ENCODE measurements around the gene ZDHHC8. TPM values are rescaled to one million over a fixed set of nuclear protein-coding genes. Genes with fewer than 3 reads are reported as not detected.

ZDHHC8 gene
- total and polyA plus RNA-seq, 2 experiments from 2014 or later, result 13.0 to 18.7 TPM

GRCh38 chr22:20154602-20155187, 23.1 kb downstream of the ZDHHC8 start:
- H3K4me3 ChIP-seq, result peak overlapping the region; percentile 59
- no peak for DNase-seq
- H4K20me1 ChIP-seq (ENCODE audit: insufficient read depth), result no peaks in the 10 kb centered on the region
- TF ChIP-seq EZH2 (IDR thresholded peaks at IDR 0.05; ENCODE audit: insufficient read depth, poor library complexity, severe bottlenecking) (no peak), EZH2phosphoT487 (IDR thresholded peaks at IDR 0.05; ENCODE audit: insufficient read depth, low read depth) (no peak)
- H3K27ac ChIP-seq, result no peak overlapping the region
- peak overlapping the region; percentile 57 for H3K9ac ChIP-seq
- peak overlapping the region; percentile 35 for H3K4me2 ChIP-seq (ENCODE audit: unreplicated experiment)
- no peaks in the 10 kb centered on the region for H3K9me2 ChIP-seq (ENCODE audit: insufficient read depth)
- H3K9me3 ChIP-seq (ENCODE audit: low read depth), result no peaks in the 10 kb centered on the region
- no peaks in the 10 kb centered on the region for H3K4me1 ChIP-seq (ENCODE audit: insufficient read depth)
- H3K36me3 ChIP-seq (ENCODE audit: low read depth), result no peaks in the 10 kb centered on the region
- no peaks in the 10 kb centered on the region for H3K27me3 ChIP-seq (replicated peaks; ENCODE audit: insufficient read depth)
- no peaks in the 10 kb centered on the region for H3K79me2 ChIP-seq (ENCODE audit: insufficient read depth)
- no peaks in the 10 kb centered on the region for H3F3A ChIP-seq (ENCODE audit: insufficient read depth)
- 36 to 48% methylated on average over 7 to 14 of the region's 14 CpGs for WGBS, 2 experiments (ENCODE audit: low coverage in 1 of 2, low lambda C conversion rate in 2 of 2, missing lambda C conversion rate in 2 of 2)
- no peak overlapping the region for H2AFZ ChIP-seq
- in situ Hi-C loops (cut with MboI), result loop anchor here (5.0 kb wide), 1 partner anchor 128 kb away; no protein-coding TSS in a partner anchor

GRCh38 chr22:20155330-20156041, 23.9 kb downstream of the ZDHHC8 start:
- WGBS, 2 experiments (ENCODE audit: low coverage in 1 of 2, low lambda C conversion rate in 2 of 2, missing lambda C conversion rate in 2 of 2), result 26% methylated on average over 27 to 29 of the region's 30 CpGs
- Histone ChIP-seq H3K4me2 (ENCODE audit: unreplicated experiment) (peak overlapping the region; percentile 35), H4K20me1 (ENCODE audit: insufficient read depth) (no peaks in the 10 kb centered on the region), H3F3A (ENCODE audit: insufficient read depth) (no peaks in the 10 kb centered on the region), H3K9me3 (ENCODE audit: low read depth) (no peaks in the 10 kb centered on the region), H2AFZ (no peak overlapping the region), H3K4me3 (peak overlapping the region; percentile 59), H3K9ac (peak overlapping the region; percentile 57), H3K36me3 (ENCODE audit: low read depth) (no peaks in the 10 kb centered on the region), H3K9me2 (ENCODE audit: insufficient read depth) (no peaks in the 10 kb centered on the region), H3K27me3 (replicated peaks; ENCODE audit: insufficient read depth) (no peaks in the 10 kb centered on the region; the same call in 1 of the 2 replicates), H3K4me1 (ENCODE audit: insufficient read depth) (no peaks in the 10 kb centered on the region), H3K79me2 (ENCODE audit: insufficient read depth) (no peaks in the 10 kb centered on the region), H3K27ac (no peak overlapping the region)
- DNase-seq, result peak; percentile 75
- TF ChIP-seq EZH2phosphoT487 (IDR thresholded peaks at IDR 0.05; ENCODE audit: insufficient read depth, low read depth), result no peak
- in situ Hi-C loops (cut with MboI), result loop anchor here (5.0 kb wide), 1 partner anchor 127 kb away; no protein-coding TSS in a partner anchor

DNA sequence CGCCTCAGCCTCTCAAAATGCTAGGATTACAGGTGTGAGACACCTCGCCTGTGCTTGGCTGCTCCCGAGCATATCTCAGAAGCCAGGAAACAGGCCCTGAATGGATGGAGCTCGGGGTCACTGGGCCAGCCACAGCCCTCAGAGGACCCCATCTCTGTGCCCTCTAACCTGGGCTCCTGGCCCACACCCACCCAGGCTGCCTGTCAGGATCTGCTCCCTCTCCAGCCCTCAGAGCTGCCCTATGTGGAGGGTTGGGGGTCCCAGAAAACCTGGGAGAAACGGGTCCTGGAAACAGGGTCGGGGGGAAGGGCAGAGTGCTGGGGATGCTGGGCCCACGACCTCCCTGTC, 24.4 kb downstream of the ZDHHC8 start:
- Histone ChIP-seq H3K9me3 (ENCODE audit: low read depth) (no peaks in the 10 kb centered on the region), H4K20me1 (ENCODE audit: insufficient read depth) (no peaks in the 10 kb centered on the region), H3K27ac (no peak overlapping the region), H2AFZ (no peak overlapping the region), H3K4me2 (ENCODE audit: unreplicated experiment) (no peak overlapping the region), H3K36me3 (ENCODE audit: low read depth) (no peaks in the 10 kb centered on the region), H3K4me3 (no peak overlapping the region), H3K9ac (no peak overlapping the region), H3K27me3 (replicated peaks; ENCODE audit: insufficient read depth) (no peaks in the 10 kb centered on the region; the same call in 1 of the 2 replicates), H3F3A (ENCODE audit: insufficient read depth) (no peaks in the 10 kb centered on the region), H3K9me2 (ENCODE audit: insufficient read depth) (no peaks in the 10 kb centered on the region), H3K79me2 (ENCODE audit: insufficient read depth) (no peaks in the 10 kb centered on the region), H3K4me1 (ENCODE audit: insufficient read depth) (no peaks in the 10 kb centered on the region)
- 59 to 63% methylated on average over 7 of the region's 7 CpGs for WGBS, 2 experiments (ENCODE audit: low coverage in 1 of 2, low lambda C conversion rate in 2 of 2, missing lambda C conversion rate in 2 of 2)
- in situ Hi-C loops (cut with MboI), result loop anchor here (5.0 kb wide), 1 partner anchor 126 kb away; no protein-coding TSS in a partner anchor
- TF ChIP-seq EZH2 (IDR thresholded peaks at IDR 0.05; ENCODE audit: insufficient read depth, poor library complexity, severe bottlenecking), result no peak
- no peak for TF ChIP-seq EZH2phosphoT487 (IDR thresholded peaks at IDR 0.05; ENCODE audit: insufficient read depth, low read depth)
- no peak for DNase-seq

- no peak overlapping the region for H2AFZ ChIP-seq
- H3K9me3 ChIP-seq (ENCODE audit: low read depth), result no peaks in the 10 kb centered on the region
- no peak overlapping the region for H3K9ac ChIP-seq
- whole genome bisulfite sequencing, 2 experiments (ENCODE audit: low coverage in 1 of 2, low lambda C conversion rate in 2 of 2, missing lambda C conversion rate in 2 of 2), result 24 to 26% methylated on average over 16 to 17 of the region's 17 CpGs
- no peaks in the 10 kb centered on the region for H3K4me1 ChIP-seq (ENCODE audit: insufficient read depth)
- DNase-seq, result peak; percentile 53
- H3K36me3 ChIP-seq (ENCODE audit: low read depth), result no peaks in the 10 kb centered on the region
- no peak overlapping the region for H3K27ac ChIP-seq
- H4K20me1 ChIP-seq (ENCODE audit: insufficient read depth), result no peaks in the 10 kb centered on the region
- no peak overlapping the region for H3K4me3 ChIP-seq
- no peaks in the 10 kb centered on the region; the same call in 1 of the 2 replicates for H3K27me3 ChIP-seq (replicated peaks; ENCODE audit: insufficient read depth)
- in situ Hi-C loops (cut with MboI), result loop anchor here (5.0 kb wide), 1 partner anchor 125 kb away; no protein-coding TSS in a partner anchor
- no peaks in the 10 kb centered on the region for H3K9me2 ChIP-seq (ENCODE audit: insufficient read depth)
- H3K4me2 ChIP-seq (ENCODE audit: unreplicated experiment), result no peak overlapping the region
- no peak for TF ChIP-seq EZH2phosphoT487 (IDR thresholded peaks at IDR 0.05; ENCODE audit: insufficient read depth, low read depth)
- TF ChIP-seq EZH2 (IDR thresholded peaks at IDR 0.05; ENCODE audit: insufficient read depth, poor library complexity, severe bottlenecking), result no peak
- H3K79me2 ChIP-seq (ENCODE audit: insufficient read depth), result no peaks in the 10 kb centered on the region
- H3F3A ChIP-seq (ENCODE audit: insufficient read depth), result no peaks in the 10 kb centered on the region
Observed at GRCh38 chr22:20156611-20157429, 25.2 kb downstream of the ZDHHC8 start.
